ENCODE measurements around the gene GAREM1. TPM values are rescaled to one million over a fixed set of nuclear protein-coding genes. Genes with fewer than 3 reads are reported as not detected.

GAREM1 gene
- total RNA-seq, 5 donors from 2014 or later (not counting 1 experiment from before 2014, with no cell fraction given) = 0.26 to 0.41 (median 0.33) TPM

GRCh38 chr18:32422978-32423740 lies 47.5 kb downstream of the GAREM1 start:
- ChIA-PET POLR2A (no interaction called here), CTCF (no interaction called here)
- H3K27ac ChIP-seq (ENCODE audit: low read length) = no peak overlapping the region
- no peak for DNase-seq
- Mint-ChIP-seq H3K27ac (no peak overlapping the region), H3K4me3 (no peak overlapping the region), H3K9me3 (no peaks in the 10 kb centered on the region), H3K4me1 (no peaks in the 10 kb centered on the region), H3K27me3 (peaks cover 1 to 9% of the 10 kb centered on the region in 2 donors), H3K36me3 (no peaks in the 10 kb centered on the region)
- H3K27me3 ChIP-seq (replicated peaks in 1 of 2; ENCODE audit: control insufficient read depth in 2 of 2, extremely low read depth in 1 of 2, insufficient read depth in 2 of 2, low read length in 1 of 2) = no peaks in the 10 kb centered on the region
- H3K9me3 ChIP-seq = no peaks in the 10 kb centered on the region
- no peak overlapping the region for H3K4me3 ChIP-seq (ENCODE audit: control insufficient read depth in 1 of 2, extremely low read depth in 1 of 2, low read length in 1 of 2)
- H3K36me3 ChIP-seq (ENCODE audit: control insufficient read depth in 2 of 2, extremely low read depth in 1 of 2, insufficient read depth in 1 of 2, low read length in 1 of 2) = no peaks in the 10 kb centered on the region
- WGBS (ENCODE audit: insufficient coverage) = no CpG with 5 or more reads among the region's 4 CpGs
- H3K4me1 ChIP-seq (ENCODE audit: control insufficient read depth in 1 of 2, extremely low read depth in 1 of 2, insufficient read depth in 2 of 2, low read length in 2 of 2) = no peaks in the 10 kb centered on the region
- ATAC-seq (replicated peaks in 1 of 4) = no peak

GRCh38 chr18:32422201-32422600 lies 48.5 kb downstream of the GAREM1 start:
- Histone ChIP-seq H3K36me3 (ENCODE audit: control insufficient read depth in 2 of 2, extremely low read depth in 1 of 2, insufficient read depth in 1 of 2, low read length in 1 of 2) (no peaks in the 10 kb centered on the region), H3K4me1 (ENCODE audit: control insufficient read depth in 1 of 2, extremely low read depth in 1 of 2, insufficient read depth in 2 of 2, low read length in 2 of 2) (no peaks in the 10 kb centered on the region), H3K27ac (ENCODE audit: low read length) (no peak overlapping the region), H3K27me3 (replicated peaks in 1 of 2; ENCODE audit: control insufficient read depth in 2 of 2, extremely low read depth in 1 of 2, insufficient read depth in 2 of 2, low read length in 1 of 2) (no peaks in the 10 kb centered on the region), H3K9me3 (no peaks in the 10 kb centered on the region), H3K4me3 (ENCODE audit: control insufficient read depth in 1 of 2, extremely low read depth in 1 of 2, low read length in 1 of 2) (no peak overlapping the region)
- no peak for DNase-seq
- Mint-ChIP-seq H3K27ac (no peak overlapping the region), H3K36me3 (no peaks in the 10 kb centered on the region), H3K4me3 (no peak overlapping the region), H3K4me1 (no peaks in the 10 kb centered on the region), H3K9me3 (no peaks in the 10 kb centered on the region), H3K27me3 (peaks cover 0 to 12% of the 10 kb centered on the region in 2 donors)
- CTCF ChIA-PET = no interaction called here
- no peak for ATAC-seq (replicated peaks in 1 of 4)
- POLR2A ChIA-PET = no interaction called here
- WGBS (ENCODE audit: insufficient coverage) = no CpG with 5 or more reads among the region's 3 CpGs

GRCh38 chr18:32420084-32420750 lies 50.5 kb downstream of the GAREM1 start:
- no peaks in the 10 kb centered on the region for H3K9me3 ChIP-seq

GRCh38 chr18:32418148-32418547 lies 52.5 kb downstream of the GAREM1 start:
- no peak for ATAC-seq (replicated peaks in 1 of 4)
- Mint-ChIP-seq H3K4me3 (no peak overlapping the region), H3K9me3 (no peaks in the 10 kb centered on the region), H3K36me3 (no peaks in the 10 kb centered on the region), H3K4me1 (no peaks in the 10 kb centered on the region), H3K27ac (no peak overlapping the region), H3K27me3 (peaks cover 2 to 15% of the 10 kb centered on the region in 2 donors)
- no peaks in the 10 kb centered on the region for H3K4me1 ChIP-seq (ENCODE audit: control insufficient read depth in 1 of 2, extremely low read depth in 1 of 2, insufficient read depth in 2 of 2, low read length in 2 of 2)
- no peaks in the 10 kb centered on the region for H3K9me3 ChIP-seq
- H3K36me3 ChIP-seq (ENCODE audit: control insufficient read depth in 2 of 2, extremely low read depth in 1 of 2, insufficient read depth in 1 of 2, low read length in 1 of 2) = no peaks in the 10 kb centered on the region
- ChIA-PET CTCF (no interaction called here), POLR2A (no interaction called here)
- 70% methylated on average over 2 of the region's 5 CpGs for WGBS (ENCODE audit: insufficient coverage)
- H3K27me3 ChIP-seq (replicated peaks in 1 of 2; ENCODE audit: control insufficient read depth in 2 of 2, extremely low read depth in 1 of 2, insufficient read depth in 2 of 2, low read length in 1 of 2) = no peaks in the 10 kb centered on the region
- DNase-seq = no peak
- no peak overlapping the region for H3K4me3 ChIP-seq (ENCODE audit: control insufficient read depth in 1 of 2, extremely low read depth in 1 of 2, low read length in 1 of 2)
- H3K27ac ChIP-seq (ENCODE audit: low read length) = no peak overlapping the region

More at GRCh38 chr18:32420084-32420750, 50.5 kb downstream of the GAREM1 start:
- no peaks in the 10 kb centered on the region for H3K4me1 ChIP-seq (ENCODE audit: control insufficient read depth in 1 of 2, extremely low read depth in 1 of 2, insufficient read depth in 2 of 2, low read length in 2 of 2)
- DNase-seq (no peak), ATAC-seq (replicated peaks in 1 of 4) (no peak)
- no peak overlapping the region for H3K27ac ChIP-seq (ENCODE audit: low read length)
- POLR2A ChIA-PET = no interaction called here
- no peak overlapping the region for H3K27ac Mint-ChIP-seq
- CTCF ChIA-PET = no interaction called here
- no peaks in the 10 kb centered on the region for H3K9me3 Mint-ChIP-seq
- no peaks in the 10 kb centered on the region for H3K27me3 ChIP-seq (replicated peaks in 1 of 2; ENCODE audit: control insufficient read depth in 2 of 2, extremely low read depth in 1 of 2, insufficient read depth in 2 of 2, low read length in 1 of 2)
- no peaks in the 10 kb centered on the region for H3K36me3 Mint-ChIP-seq
- no peaks in the 10 kb centered on the region for H3K4me1 Mint-ChIP-seq
- WGBS (ENCODE audit: insufficient coverage) = 62% methylated on average over 3 of the region's 5 CpGs
- H3K4me3 ChIP-seq (ENCODE audit: control insufficient read depth in 1 of 2, extremely low read depth in 1 of 2, low read length in 1 of 2) = no peak overlapping the region
- H3K4me3 Mint-ChIP-seq = no peak overlapping the region
- H3K36me3 ChIP-seq (ENCODE audit: control insufficient read depth in 2 of 2, extremely low read depth in 1 of 2, insufficient read depth in 1 of 2, low read length in 1 of 2) = no peaks in the 10 kb centered on the region
- peaks cover 0 to 12% of the 10 kb centered on the region in 2 donors for H3K27me3 Mint-ChIP-seq

GRCh38 chr18:32405588-32405987 lies 65.1 kb downstream of the GAREM1 start:
- ATAC-seq (replicated peaks in 1 of 4) = no peak
- WGBS (ENCODE audit: insufficient coverage) = 57% methylated on average over 1 of the region's 2 CpGs
- no peak overlapping the region for H3K4me3 Mint-ChIP-seq

GRCh38 chr18:32401621-32402020 lies 69.1 kb downstream of the GAREM1 start:
- H3K36me3 ChIP-seq (ENCODE audit: control insufficient read depth in 2 of 2, extremely low read depth in 1 of 2, insufficient read depth in 1 of 2, low read length in 1 of 2) = no peaks in the 10 kb centered on the region
- ATAC-seq (replicated peaks in 1 of 4) (no peak), DNase-seq (no peak)
- H3K27me3 ChIP-seq (replicated peaks in 1 of 2; ENCODE audit: control insufficient read depth in 2 of 2, extremely low read depth in 1 of 2, insufficient read depth in 2 of 2, low read length in 1 of 2) = no peaks in the 10 kb centered on the region
- ChIA-PET POLR2A (no interaction called here), CTCF (no interaction called here)
- no peak overlapping the region for H3K27ac ChIP-seq (ENCODE audit: low read length)
- H3K36me3 Mint-ChIP-seq = no peaks in the 10 kb centered on the region
- H3K27ac Mint-ChIP-seq = no peak overlapping the region
- H3K4me1 ChIP-seq (ENCODE audit: control insufficient read depth in 1 of 2, extremely low read depth in 1 of 2, insufficient read depth in 2 of 2, low read length in 2 of 2) = no peaks in the 10 kb centered on the region
- H3K4me3 Mint-ChIP-seq = no peak overlapping the region
- no peak overlapping the region for H3K4me3 ChIP-seq (ENCODE audit: control insufficient read depth in 1 of 2, extremely low read depth in 1 of 2, low read length in 1 of 2)
- 96% methylated on average over 3 of the region's 4 CpGs for WGBS (ENCODE audit: insufficient coverage)
- peaks cover 2 to 15% of the 10 kb centered on the region in 2 donors for H3K27me3 Mint-ChIP-seq
- H3K9me3 Mint-ChIP-seq = peaks cover 0 to 11% (median 3%) of the 10 kb centered on the region in 3 donors
- H3K9me3 ChIP-seq = no peaks in the 10 kb centered on the region
- peaks cover 0 to 4% (median 2%) of the 10 kb centered on the region in 3 donors for H3K4me1 Mint-ChIP-seq

More at GRCh38 chr18:32405588-32405987, 65.1 kb downstream of the GAREM1 start:
- Mint-ChIP-seq H3K36me3 (no peaks in the 10 kb centered on the region), H3K4me1 (peaks cover 0 to 4% (median 2%) of the 10 kb centered on the region in 3 donors), H3K27me3 (peaks cover 4 to 19% of the 10 kb centered on the region in 2 donors), H3K9me3 (peaks cover 0 to 3% (median 0%) of the 10 kb centered on the region in 3 donors), H3K27ac (no peak overlapping the region)
- DNase-seq = no peak
- no peak overlapping the region for H3K4me3 ChIP-seq (ENCODE audit: control insufficient read depth in 1 of 2, extremely low read depth in 1 of 2, low read length in 1 of 2)
- ChIA-PET POLR2A (no interaction called here), CTCF (no interaction called here)
- no peaks in the 10 kb centered on the region for H3K27me3 ChIP-seq (replicated peaks in 1 of 2; ENCODE audit: control insufficient read depth in 2 of 2, extremely low read depth in 1 of 2, insufficient read depth in 2 of 2, low read length in 1 of 2)
- H3K36me3 ChIP-seq (ENCODE audit: control insufficient read depth in 2 of 2, extremely low read depth in 1 of 2, insufficient read depth in 1 of 2, low read length in 1 of 2) = no peaks in the 10 kb centered on the region
- H3K4me1 ChIP-seq (ENCODE audit: control insufficient read depth in 1 of 2, extremely low read depth in 1 of 2, insufficient read depth in 2 of 2, low read length in 2 of 2) = no peaks in the 10 kb centered on the region
- no peaks in the 10 kb centered on the region for H3K9me3 ChIP-seq
- H3K27ac ChIP-seq (ENCODE audit: low read length) = no peak overlapping the region

Data from T-cell (primary cell).